T follicular helper cell (primary cell): ENCODE data around the gene MBOAT2.
"Not testable (repeated sequence)": the region's sequence is repeated elsewhere in the genome, so short reads cannot be mapped to it uniquely, and the experiment has no call there.

ENCODE experiments used
- DNase-seq: peaks from one replicate; pipeline ENCODE4 v3.0.0-alpha.2; 2020; ENCODE audit warnings: low read depth

MBOAT2 gene

GRCh38 chr2:8954990-8955389 lies 48.5 kb downstream of the MBOAT2 start:
- DNase-seq, result no peak

GRCh38 chr2:8953525-8953924 lies 50.0 kb downstream of the MBOAT2 start:
- DNase-seq, result no peak

- no peak for DNase-seq
Observed at GRCh38 chr2:8939486-8940114, 63.9 kb downstream of the MBOAT2 start.

- no peak for DNase-seq
Observed at GRCh38 chr2:8938384-8938783, 65.1 kb downstream of the MBOAT2 start.

GRCh38 chr2:8935982-8936381 lies 67.5 kb downstream of the MBOAT2 start:
- DNase-seq, result no peak

- DNase-seq, result no peak
Observed at GRCh38 chr2:8934338-8934737, 69.1 kb downstream of the MBOAT2 start.

- no peak for DNase-seq
Observed at GRCh38 chr2:8932702-8933101, 70.8 kb downstream of the MBOAT2 start.

- DNase-seq, result not testable (repeated sequence)
Observed at GRCh38 chr2:8930185-8930584, 73.3 kb downstream of the MBOAT2 start.

- DNase-seq, result no peak
Observed at GRCh38 chr2:8929128-8929527, 74.4 kb downstream of the MBOAT2 start.

GRCh38 chr2:8927510-8928455 lies 75.7 kb downstream of the MBOAT2 start:
- DNase-seq, result no peak

- no peak for DNase-seq
Observed at GRCh38 chr2:8926356-8926755, 77.1 kb downstream of the MBOAT2 start.

GRCh38 chr2:8925411-8925810 lies 78.1 kb downstream of the MBOAT2 start:
- no peak for DNase-seq

- DNase-seq, result no peak
Observed at GRCh38 chr2:8923183-8923582, 80.3 kb downstream of the MBOAT2 start.

- no peak for DNase-seq
Observed at GRCh38 chr2:8922431-8922830, 81.1 kb downstream of the MBOAT2 start.

GRCh38 chr2:8918412-8918811 lies 85.1 kb downstream of the MBOAT2 start:
- no peak for DNase-seq

GRCh38 chr2:8915941-8916340 lies 87.5 kb downstream of the MBOAT2 start:
- DNase-seq, result no peak

- DNase-seq, result not testable (repeated sequence)
Observed at GRCh38 chr2:8913767-8914166, 89.7 kb downstream of the MBOAT2 start.

GRCh38 chr2:8907764-8908288 lies 95.7 kb downstream of the MBOAT2 start:
- no peak for DNase-seq

- not testable (repeated sequence) for DNase-seq
Observed at GRCh38 chr2:8903924-8904323, 99.6 kb downstream of the MBOAT2 start.

GRCh38 chr2:8902757-8903156 lies 100.7 kb downstream of the MBOAT2 start:
- not testable (repeated sequence) for DNase-seq

GRCh38 chr2:8897206-8897605 lies 106.3 kb downstream of the MBOAT2 start:
- DNase-seq, result not testable (repeated sequence)

- not testable (repeated sequence) for DNase-seq
Observed at GRCh38 chr2:8896671-8897070, 106.8 kb downstream of the MBOAT2 start.
